Muscle layer of duodenum (tissue), 2 donors: ENCODE measurements around the gene KCNN3.

Experiments used
- H3K27ac ChIP-seq: one replicate; pipeline ENCODE4 v1.7.0; 2013; ENCODE audit warnings: mild to moderate bottlenecking, low read length
- H3K27me3 ChIP-seq: one replicate; pipeline ENCODE4 v1.7.0; 2013; ENCODE audit warnings: low read depth, mild to moderate bottlenecking, control low read depth, low read length
- H3K36me3 ChIP-seq, 2 donors: one replicate each; pipeline ENCODE4 v1.7.0; 2013; ENCODE audit warnings: low read length in 2 of 2, control low read depth in 1 of 2, mild to moderate bottlenecking in 1 of 2; ENCODE audit not compliant: insufficient read depth in 2 of 2, control insufficient read depth in 1 of 2
- H3K4me1 ChIP-seq, 2 donors: one replicate each; pipeline ENCODE4 v1.7.0; 2013; ENCODE audit warnings: low read length in 2 of 2, mild to moderate bottlenecking in 2 of 2, control low read depth in 1 of 2, moderate library complexity in 1 of 2; ENCODE audit not compliant: insufficient read depth in 2 of 2, control insufficient read depth in 1 of 2
- H3K4me3 ChIP-seq, 2 donors: one replicate each; pipeline ENCODE4 v1.7.0; 2013; ENCODE audit warnings: low read length in 2 of 2, low read depth in 1 of 2, mild to moderate bottlenecking in 1 of 2
- H3K9me3 ChIP-seq, 2 donors: one replicate each; pipeline ENCODE4 v1.7.0; 2013; ENCODE audit warnings: low read length in 2 of 2, control low read depth in 1 of 2, mild to moderate bottlenecking in 1 of 2; ENCODE audit not compliant: control insufficient read depth in 1 of 2
- donor health status: healthy.

KCNN3 gene

DNA sequence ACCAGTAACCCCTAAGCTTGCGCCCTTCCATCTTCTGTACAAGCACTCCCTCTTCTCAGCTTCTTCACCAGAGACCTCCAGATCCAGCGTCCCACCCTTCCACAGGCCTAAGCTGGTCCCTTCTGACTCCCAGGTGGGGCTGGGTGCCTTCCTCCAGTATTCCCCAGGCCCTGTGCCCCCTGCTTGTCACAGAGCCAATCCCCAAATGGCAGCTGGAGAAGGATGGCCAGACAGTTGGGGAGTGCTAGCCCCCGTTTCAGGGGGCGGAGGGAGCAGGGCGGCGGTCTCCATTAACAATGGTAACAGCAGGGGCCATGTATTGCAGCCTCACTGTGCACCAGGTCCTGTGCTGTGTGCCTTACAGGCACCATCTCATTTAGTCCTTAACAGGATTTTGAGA, 85.7 kb downstream of the KCNN3 start:
- peaks cover 0 to 17% of the 10 kb centered on the region in 2 donors for H3K4me1 ChIP-seq
- no peaks in the 10 kb centered on the region for H3K9me3 ChIP-seq
- no peaks in the 10 kb centered on the region for H3K27me3 ChIP-seq
- H3K4me3 ChIP-seq, result no peak overlapping the region
- no peaks in the 10 kb centered on the region for H3K36me3 ChIP-seq
- H3K27ac ChIP-seq, result no peak overlapping the region

DNA sequence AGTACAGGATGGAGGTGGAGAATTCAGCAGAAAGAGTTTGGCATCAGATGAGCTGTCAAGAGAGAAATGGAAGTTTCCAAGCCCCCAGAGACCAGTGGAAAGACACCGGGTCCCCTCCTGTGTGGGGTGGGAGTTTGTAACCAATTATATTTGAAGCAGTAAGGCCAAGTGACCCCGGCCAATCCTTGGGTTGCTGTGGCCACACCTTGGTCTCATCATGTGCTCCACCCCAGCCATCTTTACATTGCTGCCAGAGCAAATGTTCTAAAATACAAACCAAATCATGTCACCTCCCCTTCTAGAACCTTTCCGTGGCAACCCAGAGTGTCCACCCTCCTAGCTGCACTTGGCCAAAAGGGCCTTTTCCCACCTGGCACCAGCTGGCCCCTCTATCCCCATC, 86.1 kb downstream of the KCNN3 start:
- Histone ChIP-seq H3K36me3 (no peaks in the 10 kb centered on the region), H3K4me1 (peaks cover 0 to 17% of the 10 kb centered on the region in 2 donors), H3K27ac (no peak overlapping the region), H3K4me3 (no peak overlapping the region), H3K9me3 (no peaks in the 10 kb centered on the region), H3K27me3 (no peaks in the 10 kb centered on the region)

DNA sequence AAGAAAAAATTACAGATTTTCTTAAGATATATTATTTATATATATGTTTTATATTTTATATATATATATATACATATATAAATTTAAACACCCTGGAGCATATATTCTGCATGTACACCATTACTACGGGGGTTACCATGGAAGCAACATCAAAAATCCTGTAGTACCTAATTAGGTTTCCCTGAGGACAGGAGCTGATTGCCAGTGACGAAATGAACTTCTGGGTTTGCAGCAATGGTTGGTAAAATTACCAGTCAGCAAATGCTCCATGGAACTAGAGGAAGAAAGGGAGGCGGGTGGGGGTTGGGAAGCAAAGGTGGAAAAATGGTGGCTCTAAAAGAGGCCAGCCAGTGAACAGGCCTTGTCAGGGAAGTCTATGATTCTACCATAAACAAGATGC, 89.5 kb downstream of the KCNN3 start:
- no peaks in the 10 kb centered on the region for H3K9me3 ChIP-seq
- H3K4me3 ChIP-seq, result no peak overlapping the region
- H3K27ac ChIP-seq, result no peak overlapping the region
- no peaks in the 10 kb centered on the region for H3K36me3 ChIP-seq
- no peaks in the 10 kb centered on the region for H3K27me3 ChIP-seq
- peaks cover 0 to 17% of the 10 kb centered on the region in 2 donors for H3K4me1 ChIP-seq

DNA sequence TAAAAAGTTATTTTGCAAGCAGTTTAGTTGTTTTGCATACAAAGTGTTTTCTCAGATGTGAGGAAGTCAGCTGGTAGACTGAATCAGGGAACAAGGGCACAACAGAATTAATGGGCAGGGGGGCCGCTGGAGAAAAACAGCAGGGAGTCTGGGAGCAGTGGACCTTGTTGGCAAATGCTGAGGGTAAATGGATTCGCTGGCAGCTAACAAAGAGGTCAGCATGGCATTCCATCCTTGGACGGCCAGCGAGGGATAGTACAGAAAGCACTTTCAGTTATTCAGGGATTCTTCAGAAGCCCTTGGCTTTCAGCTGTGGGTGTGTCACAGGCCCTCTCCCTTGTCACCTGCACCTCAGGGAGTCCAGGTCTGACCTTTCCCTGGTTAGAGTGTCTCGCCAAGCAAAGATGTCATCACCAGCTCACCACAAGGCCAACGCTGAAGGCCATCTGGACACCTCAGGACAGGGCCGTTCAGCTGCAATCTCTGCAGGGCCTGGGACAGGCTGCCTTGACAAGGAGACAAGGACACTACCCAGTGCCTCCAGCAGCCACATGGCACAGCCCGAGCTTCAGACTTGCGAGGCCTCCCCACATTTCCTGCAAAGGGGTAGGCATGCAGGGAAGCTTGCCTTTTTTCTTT, 90.4 kb downstream of the KCNN3 start:
- Histone ChIP-seq H3K27ac (no peak overlapping the region), H3K27me3 (no peaks in the 10 kb centered on the region), H3K4me3 (no peak overlapping the region), H3K36me3 (no peaks in the 10 kb centered on the region), H3K4me1 (peaks cover 0 to 18% of the 10 kb centered on the region in 2 donors), H3K9me3 (no peaks in the 10 kb centered on the region)

DNA sequence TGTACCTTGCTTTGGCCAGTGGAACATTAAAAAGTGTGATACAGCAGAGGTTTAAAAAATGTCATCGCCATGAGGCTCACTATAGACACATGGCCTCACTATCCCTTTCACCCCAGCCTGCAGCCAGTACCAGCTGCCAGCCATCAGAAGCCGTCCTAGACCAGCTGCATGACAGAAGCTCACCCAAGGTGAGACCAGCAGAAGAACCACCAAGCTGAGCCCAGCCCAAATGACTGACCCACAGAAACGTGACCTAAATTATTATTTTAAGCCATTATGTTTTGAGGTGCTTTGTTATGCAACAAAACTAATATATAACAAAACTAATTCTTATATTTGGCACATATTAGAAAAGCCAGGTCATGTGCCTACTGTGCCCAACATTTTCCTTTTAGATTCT, 91.1 kb downstream of the KCNN3 start:
- no peaks in the 10 kb centered on the region for H3K27me3 ChIP-seq
- H3K4me1 ChIP-seq, result peaks cover 0 to 16% of the 10 kb centered on the region in 2 donors
- no peak overlapping the region for H3K4me3 ChIP-seq
- no peak overlapping the region for H3K27ac ChIP-seq
- H3K9me3 ChIP-seq, result no peaks in the 10 kb centered on the region
- no peaks in the 10 kb centered on the region for H3K36me3 ChIP-seq

DNA sequence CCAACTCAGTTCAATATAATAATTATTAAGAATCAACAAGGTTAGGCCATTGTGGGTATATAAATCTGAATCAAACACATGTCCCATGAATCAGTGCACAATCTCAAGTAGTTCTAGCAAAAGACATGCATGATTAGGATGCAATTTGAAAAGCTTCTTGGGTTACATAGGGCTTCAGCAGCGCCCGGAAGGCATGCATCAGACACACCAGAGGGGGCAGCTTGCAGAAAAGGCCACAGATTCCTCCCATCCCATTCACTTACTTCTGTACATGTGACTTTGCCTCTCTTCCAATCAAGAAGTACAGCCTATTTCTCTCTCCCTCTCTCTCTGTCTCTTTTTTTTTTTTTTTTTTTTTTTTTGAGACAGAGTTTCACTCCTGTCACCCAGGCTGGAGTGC, 91.8 kb downstream of the KCNN3 start:
- no peak overlapping the region for H3K4me3 ChIP-seq
- no peak overlapping the region for H3K27ac ChIP-seq
- H3K9me3 ChIP-seq, result no peaks in the 10 kb centered on the region
- H3K27me3 ChIP-seq, result no peaks in the 10 kb centered on the region
- H3K36me3 ChIP-seq, result no peaks in the 10 kb centered on the region
- H3K4me1 ChIP-seq, result peaks cover 0 to 16% of the 10 kb centered on the region in 2 donors

DNA sequence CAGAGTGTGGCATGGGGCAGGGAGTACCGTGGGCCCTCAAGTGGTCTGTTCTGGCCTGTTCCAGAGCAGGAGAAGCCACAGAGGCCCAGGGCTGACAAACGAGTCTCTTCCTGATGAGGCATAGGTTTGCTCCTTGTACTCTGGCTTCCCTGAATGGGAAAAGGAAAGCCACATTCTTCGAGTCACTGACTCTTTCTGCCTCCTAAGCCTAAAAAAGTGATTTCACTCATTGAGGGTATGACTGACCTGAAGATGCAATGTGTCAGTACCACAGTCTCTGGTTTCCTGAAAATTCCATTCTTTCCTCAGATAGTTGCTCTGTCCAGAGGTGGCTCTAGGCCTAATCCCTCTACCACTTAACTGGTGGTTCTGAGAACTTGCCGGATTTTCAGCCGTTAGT, 92.3 kb downstream of the KCNN3 start:
- Histone ChIP-seq H3K9me3 (no peaks in the 10 kb centered on the region), H3K4me3 (no peak overlapping the region), H3K27me3 (no peaks in the 10 kb centered on the region), H3K27ac (no peak overlapping the region), H3K36me3 (no peaks in the 10 kb centered on the region), H3K4me1 (peaks cover 0 to 16% of the 10 kb centered on the region in 2 donors)

DNA sequence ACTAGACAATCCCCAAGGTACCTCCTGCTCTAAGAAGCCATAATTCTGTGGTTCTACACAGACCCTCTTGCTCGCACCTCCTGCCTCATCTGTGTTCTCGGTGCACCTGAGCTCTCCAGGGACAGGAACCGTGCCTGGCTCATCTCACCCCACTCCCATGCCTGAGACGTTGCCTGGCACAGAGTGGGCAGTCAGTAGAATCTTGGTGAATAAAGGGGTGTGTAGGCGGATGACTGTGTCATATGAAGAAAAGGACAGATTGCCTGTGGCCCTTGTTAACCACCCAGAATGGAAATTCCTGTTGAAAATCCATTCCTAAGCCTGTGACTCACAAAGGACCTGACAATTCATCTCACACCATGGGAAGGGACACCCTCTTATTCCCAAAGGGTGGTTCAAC, 92.9 kb downstream of the KCNN3 start:
- no peaks in the 10 kb centered on the region for H3K9me3 ChIP-seq
- no peak overlapping the region for H3K27ac ChIP-seq
- H3K36me3 ChIP-seq, result no peaks in the 10 kb centered on the region
- no peaks in the 10 kb centered on the region for H3K27me3 ChIP-seq
- no peak overlapping the region for H3K4me3 ChIP-seq
- peaks cover 0 to 16% of the 10 kb centered on the region in 2 donors for H3K4me1 ChIP-seq

DNA sequence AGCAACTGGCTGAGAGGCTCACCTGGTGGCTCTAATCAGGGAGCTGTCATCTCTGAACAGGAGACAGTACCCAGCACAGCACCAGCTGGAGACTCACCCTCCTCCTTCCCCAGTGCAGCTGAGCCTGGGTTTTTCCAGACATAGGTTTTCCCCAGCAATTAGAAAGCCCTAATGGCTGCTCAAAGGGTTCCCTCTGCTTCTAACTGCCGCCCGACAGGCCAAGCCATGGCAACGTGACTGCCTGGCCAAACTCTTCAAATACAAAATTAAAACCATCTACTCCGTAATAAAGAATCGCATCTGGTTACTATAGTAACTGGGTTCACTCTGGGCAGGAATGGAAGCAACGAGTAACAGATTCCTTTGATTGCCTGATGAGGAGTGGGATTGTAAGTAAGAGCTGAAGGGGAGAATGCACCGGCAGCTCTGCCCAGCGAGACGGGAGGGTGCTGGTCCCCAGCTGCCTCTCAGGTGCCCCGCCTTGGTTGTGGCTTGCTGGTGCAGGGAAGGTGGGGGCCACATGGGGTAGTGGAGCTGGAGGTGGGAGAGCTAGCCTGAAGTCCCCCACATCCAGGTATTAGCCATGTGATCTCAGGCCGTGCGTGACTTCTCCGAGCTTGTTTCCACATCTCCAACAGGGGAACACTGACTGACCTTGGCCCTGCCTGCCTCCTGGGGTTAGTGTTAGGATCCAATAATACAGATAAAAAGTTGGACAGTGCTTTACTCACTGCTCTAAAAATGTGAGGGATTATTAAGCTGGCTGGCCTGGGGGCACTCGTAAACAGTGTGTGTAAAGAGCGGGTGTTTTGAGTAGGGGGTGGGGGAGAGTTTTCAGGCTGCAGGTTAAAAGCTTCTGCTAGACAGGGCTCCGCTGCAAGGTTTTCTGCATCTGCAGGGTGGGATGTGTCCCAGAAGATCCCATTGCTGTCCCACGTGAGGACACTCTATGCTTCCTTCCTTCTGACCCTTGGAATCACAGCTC, 94.2 kb downstream of the KCNN3 start:
- Histone ChIP-seq H3K27ac (no peak overlapping the region), H3K4me3 (no peak overlapping the region), H3K9me3 (no peaks in the 10 kb centered on the region), H3K4me1 (peaks cover 0 to 16% of the 10 kb centered on the region in 2 donors), H3K36me3 (no peaks in the 10 kb centered on the region), H3K27me3 (no peaks in the 10 kb centered on the region)

DNA sequence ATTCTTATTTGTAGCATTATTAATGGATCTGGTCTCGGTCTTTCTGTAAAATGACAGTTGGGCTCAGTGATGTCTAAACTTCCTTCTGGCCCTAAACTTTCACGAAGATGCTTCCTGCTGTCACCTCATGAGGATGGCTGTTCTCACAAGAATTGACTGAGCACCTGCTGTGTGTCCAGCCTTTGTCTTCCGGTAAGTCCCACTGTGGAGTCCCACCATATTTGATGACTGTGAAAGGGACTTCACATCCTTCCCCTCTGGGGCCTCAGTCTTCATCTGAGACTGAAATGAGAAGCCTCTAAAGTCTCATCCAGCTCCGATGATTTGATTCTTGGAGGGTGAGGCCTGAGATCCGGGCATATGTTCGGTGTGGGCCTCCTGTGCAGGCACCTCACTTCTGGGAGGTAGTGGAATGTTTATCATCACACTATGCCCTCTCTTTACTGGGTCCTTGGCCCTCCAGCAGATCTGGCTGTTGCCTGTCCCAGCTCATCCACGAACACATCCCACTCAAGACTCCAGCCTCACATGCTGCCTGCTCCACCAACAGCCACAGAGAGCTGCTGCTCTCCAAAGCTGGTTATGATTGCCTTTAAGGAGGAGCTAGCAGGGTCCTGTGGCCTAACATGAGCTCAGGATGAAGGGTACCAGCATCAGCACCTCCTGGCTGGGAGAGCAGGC, 95.8 kb downstream of the KCNN3 start:
- Histone ChIP-seq H3K9me3 (no peaks in the 10 kb centered on the region), H3K4me3 (no peak overlapping the region), H3K27ac (no peak overlapping the region), H3K27me3 (no peaks in the 10 kb centered on the region), H3K36me3 (peaks cover 5% of the 10 kb centered on the region in 2 donors), H3K4me1 (peaks cover 0 to 16% of the 10 kb centered on the region in 2 donors)

DNA sequence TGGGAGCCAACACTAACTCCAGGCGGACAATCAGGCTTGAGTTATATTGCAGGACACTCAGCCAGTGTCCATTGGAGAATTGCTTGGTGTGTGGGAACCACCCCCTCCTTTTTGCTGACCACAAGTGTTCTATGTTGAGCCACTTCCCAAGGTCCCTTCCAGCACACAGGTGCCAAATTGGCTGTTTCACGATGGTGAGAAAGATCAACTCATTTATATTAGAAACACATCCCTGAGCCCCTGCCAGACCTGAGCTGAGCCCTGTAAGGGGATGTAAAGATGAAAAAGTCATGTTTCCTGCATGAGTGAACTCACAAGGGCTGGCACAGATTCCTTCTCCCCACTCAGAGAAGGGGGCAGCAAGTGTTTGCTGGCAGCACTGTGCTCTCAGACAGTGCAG, 96.5 kb downstream of the KCNN3 start:
- Histone ChIP-seq H3K27ac (no peak overlapping the region), H3K4me3 (no peak overlapping the region), H3K4me1 (peaks cover 0 to 24% of the 10 kb centered on the region in 2 donors), H3K36me3 (peaks cover 5% of the 10 kb centered on the region in 2 donors), H3K27me3 (no peaks in the 10 kb centered on the region), H3K9me3 (no peaks in the 10 kb centered on the region)
